Colonic mucosa (tissue), 4 donors: ENCODE data around the gene NLRP1. TPM values are rescaled to one million over a fixed set of nuclear protein-coding genes. Genes with fewer than 3 reads are reported as not detected.
"Not testable (repeated sequence)": the region's sequence is repeated elsewhere in the genome, so short reads cannot be mapped to it uniquely, and the experiment has no call there.

ENCODE experiments used
- DNase-seq: peaks from one replicate; pipeline ENCODE4 v3.0.0-alpha.2; 2020
- H3K27ac ChIP-seq: fragments of 200-600 bp; one replicate; pipeline ENCODE4 v1.8.0; 2021
- H3K27me3 ChIP-seq: fragments of 200-600 bp; one replicate; pipeline ENCODE4 v1.8.0; 2021
- H3K36me3 ChIP-seq: fragments of 200-600 bp; one replicate; pipeline ENCODE4 v1.8.0; 2021
- H3K4me1 ChIP-seq: fragments of 200-600 bp; one replicate; pipeline ENCODE4 v1.8.0; 2021; ENCODE audit warnings: mild to moderate bottlenecking
- H3K4me3 ChIP-seq: fragments of 200-600 bp; one replicate; pipeline ENCODE4 v1.8.0; 2021
- H3K9ac ChIP-seq, 2 donors: one replicate each; pipeline ENCODE4 v1.7.0; 2013; ENCODE audit warnings: control low read depth in 2 of 2, low read depth in 2 of 2, low read length in 2 of 2
- H3K9me3 ChIP-seq: fragments of 200-600 bp; one replicate; pipeline ENCODE4 v1.8.0; 2021
- intact Hi-C: fragments of 100-400 bp; cut with DNase I; formaldehyde crosslinking; loops from one replicate; pipeline ENCODE4 v1.14.1; 2022
- total RNA-seq, 2 donors: library from RNA; stranded (reverse); fragmentation: NEBNext Ultra II Directional in 1 of 2; extraction: Animal tissue kit (Norgen Biotek cat#: 25700) in 1 of 2; gene quantifications; one replicate each; pipeline ENCODE4 v1.2.1, GENCODE V29; 2021
- TF ChIP-seq, protein P1 (sequence below): fragments of 200-600 bp; IDR thresholded peaks from one replicate; pipeline ENCODE4 v1.8.0; 2022; ENCODE audit warnings: antibody characterized with exemption, mild to moderate bottlenecking
- donor health status: healthy.
- donor health status: DM: no; HTN: no; CAD: no.
- donor health status: DM: no; HTN: no; CAD: no.

NLRP1 gene
- total RNA-seq, 2 donors from 2014 or later: 5.1 to 7.2 TPM

DNA sequence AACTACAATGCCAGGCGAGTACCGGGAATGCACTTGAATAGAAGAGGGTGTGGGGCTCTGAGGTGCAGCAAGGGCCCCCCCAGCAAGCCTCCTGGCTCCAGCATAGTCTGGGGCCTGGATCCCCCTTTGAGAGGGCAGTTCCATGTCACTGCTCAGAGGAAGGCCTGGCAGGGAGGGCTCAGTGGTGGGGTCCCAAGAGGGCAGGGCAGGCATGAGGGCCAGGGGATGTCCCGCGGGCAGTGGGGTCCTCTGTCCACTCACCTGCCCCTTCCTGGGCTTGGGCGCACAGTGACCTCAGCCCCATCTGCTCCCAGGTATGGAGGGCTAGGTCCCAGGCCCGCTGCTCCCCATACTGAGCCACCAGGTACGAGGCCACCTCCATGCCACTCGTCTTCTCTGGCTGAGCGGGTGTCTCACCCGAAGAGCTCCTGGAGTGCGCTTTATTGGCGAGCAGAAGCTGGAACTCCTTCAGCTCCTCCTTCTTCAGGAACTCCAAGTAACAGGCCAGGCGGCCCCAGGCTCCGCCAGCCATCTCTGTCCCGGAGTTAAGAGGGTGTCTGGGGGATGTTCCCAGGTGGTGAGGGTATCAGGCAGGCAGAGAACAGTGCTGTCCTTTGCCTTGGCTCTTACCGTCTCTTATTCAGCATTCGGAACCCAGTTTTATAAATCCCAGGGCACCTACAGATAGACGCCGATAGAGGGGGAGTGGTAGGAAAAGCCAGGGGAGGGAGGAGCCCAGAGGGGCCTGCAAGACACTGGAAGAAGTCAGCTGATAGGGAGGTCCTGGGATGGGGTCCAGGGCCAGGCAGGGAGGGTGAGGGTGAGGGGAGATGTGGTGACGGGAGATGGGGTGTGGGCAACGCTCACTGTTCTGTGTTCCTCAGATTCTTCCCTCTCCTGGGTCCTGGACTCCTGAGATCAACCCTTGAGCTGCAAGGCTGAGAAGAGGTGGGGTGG lies 605 bp downstream of the NLRP1 start:
- TF ChIP-seq, protein P1, sequence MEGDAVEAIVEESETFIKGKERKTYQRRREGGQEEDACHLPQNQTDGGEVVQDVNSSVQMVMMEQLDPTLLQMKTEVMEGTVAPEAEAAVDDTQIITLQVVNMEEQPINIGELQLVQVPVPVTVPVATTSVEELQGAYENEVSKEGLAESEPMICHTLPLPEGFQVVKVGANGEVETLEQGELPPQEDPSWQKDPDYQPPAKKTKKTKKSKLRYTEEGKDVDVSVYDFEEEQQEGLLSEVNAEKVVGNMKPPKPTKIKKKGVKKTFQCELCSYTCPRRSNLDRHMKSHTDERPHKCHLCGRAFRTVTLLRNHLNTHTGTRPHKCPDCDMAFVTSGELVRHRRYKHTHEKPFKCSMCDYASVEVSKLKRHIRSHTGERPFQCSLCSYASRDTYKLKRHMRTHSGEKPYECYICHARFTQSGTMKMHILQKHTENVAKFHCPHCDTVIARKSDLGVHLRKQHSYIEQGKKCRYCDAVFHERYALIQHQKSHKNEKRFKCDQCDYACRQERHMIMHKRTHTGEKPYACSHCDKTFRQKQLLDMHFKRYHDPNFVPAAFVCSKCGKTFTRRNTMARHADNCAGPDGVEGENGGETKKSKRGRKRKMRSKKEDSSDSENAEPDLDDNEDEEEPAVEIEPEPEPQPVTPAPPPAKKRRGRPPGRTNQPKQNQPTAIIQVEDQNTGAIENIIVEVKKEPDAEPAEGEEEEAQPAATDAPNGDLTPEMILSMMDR: no peak
- H3K27ac ChIP-seq: peak overlapping the region; percentile 72
- no peaks in the 10 kb centered on the region for H3K9me3 ChIP-seq
- H3K4me3 ChIP-seq: peak overlapping the region; percentile 33
- peak overlapping the region; percentile 48 to 61 for H3K9ac ChIP-seq
- no peaks in the 10 kb centered on the region for H3K27me3 ChIP-seq
- H3K4me1 ChIP-seq: peaks cover 3% of the 10 kb centered on the region
- intact Hi-C loops: no loop called here
- no peaks in the 10 kb centered on the region for H3K36me3 ChIP-seq
- peak; percentile 25 for DNase-seq

DNA sequence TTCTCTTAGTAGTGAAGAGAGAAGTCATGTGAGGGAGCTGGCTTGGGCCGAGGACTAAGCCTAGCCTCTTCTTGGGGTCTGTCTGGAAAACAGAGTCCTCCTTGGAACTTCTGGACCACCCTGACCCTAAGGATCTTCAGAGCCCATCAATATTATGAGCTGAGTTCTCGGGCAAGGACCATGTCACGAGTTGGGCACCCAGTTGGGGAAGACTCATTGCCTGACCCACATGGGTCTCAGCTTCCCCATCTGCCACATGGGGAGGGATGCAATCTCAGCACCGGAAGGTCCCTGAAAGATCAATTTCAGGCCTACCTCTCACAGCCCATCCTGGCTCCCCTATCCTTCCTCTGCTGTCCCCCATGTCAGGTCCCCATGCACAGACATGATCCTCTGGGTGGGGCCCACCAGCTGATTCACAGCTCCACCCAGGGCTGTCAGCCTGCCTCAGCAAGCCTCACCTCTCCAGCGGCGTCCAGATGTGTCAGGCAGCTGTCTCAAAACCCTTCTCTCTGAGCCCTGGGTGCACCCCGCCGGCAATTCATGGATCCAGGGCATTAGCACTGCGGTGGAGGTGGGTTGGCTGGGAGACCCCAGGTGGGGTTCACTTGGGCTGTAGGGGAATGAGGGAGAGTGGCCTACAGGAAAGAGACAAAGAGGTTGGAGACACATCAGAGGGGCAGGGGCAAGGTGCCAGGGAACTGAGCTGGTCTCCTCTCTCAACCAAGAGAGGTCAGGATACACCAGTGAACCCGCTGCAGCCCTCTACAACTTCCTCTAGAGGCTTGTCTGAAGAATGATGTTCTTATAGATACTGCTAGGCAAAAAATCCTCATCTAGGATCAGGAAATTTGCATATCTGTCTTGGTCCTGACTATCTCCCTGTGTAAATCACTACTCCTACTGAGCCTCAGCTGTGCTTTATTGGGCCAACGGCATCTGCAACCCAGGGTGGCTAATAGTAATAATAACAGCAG lies 1.8 kb downstream of the NLRP1 start:
- H3K27me3 ChIP-seq: no peaks in the 10 kb centered on the region
- no peak for DNase-seq
- H3K4me1 ChIP-seq: peaks cover 3% of the 10 kb centered on the region
- H3K4me3 ChIP-seq: no peak overlapping the region
- H3K9ac ChIP-seq: no peak overlapping the region
- H3K9me3 ChIP-seq: no peaks in the 10 kb centered on the region
- intact Hi-C loops: no loop called here
- TF ChIP-seq, protein P1: no peak
- no peaks in the 10 kb centered on the region for H3K36me3 ChIP-seq
- H3K27ac ChIP-seq: no peak overlapping the region

DNA sequence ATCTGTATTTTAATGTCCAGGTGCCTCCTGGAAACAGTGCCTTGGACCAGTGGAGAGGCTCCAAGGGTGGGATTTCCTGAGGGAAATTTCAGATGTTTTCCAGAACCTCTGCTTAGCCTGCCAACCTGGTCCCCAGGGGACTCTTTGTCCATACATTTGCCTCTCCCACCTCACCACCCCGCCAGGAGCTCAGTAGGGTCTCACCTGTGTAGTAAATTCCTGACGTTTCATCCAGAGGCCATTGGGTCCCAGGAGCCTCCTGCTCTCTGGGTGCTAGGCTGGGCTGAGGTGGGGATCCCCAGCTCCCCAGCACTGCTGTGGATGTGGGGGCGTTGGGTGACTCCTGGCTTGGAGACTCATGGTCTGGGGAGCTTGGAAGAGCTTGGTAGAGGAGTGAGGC lies 2.7 kb downstream of the NLRP1 start:
- no peak for DNase-seq
- Histone ChIP-seq H3K9ac (no peak overlapping the region), H3K36me3 (no peaks in the 10 kb centered on the region), H3K9me3 (no peaks in the 10 kb centered on the region), H3K27ac (no peak overlapping the region), H3K4me3 (no peak overlapping the region), H3K4me1 (peaks cover 3% of the 10 kb centered on the region), H3K27me3 (no peaks in the 10 kb centered on the region)
- TF ChIP-seq, protein P1: no peak
- intact Hi-C loops: no loop called here

DNA sequence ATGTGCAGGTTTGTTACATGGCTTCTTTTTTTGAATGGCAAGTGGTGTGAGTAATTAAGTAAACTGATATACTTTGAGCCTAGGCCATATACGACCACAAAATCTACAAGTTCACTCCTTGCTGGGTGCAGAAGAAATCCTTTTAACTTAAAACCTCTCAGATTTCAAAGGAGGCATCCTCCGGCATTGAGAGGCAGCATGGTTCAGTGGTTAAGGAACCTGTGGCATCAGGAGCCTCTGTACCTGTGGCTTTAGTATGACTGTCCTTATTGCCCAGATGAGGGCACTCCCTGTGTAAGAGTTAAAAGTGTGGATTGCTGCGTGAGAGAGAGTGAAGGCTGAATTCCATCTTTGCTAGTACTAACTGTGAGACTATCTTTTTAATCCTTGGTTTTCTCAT lies 3.3 kb downstream of the NLRP1 start:
- Histone ChIP-seq H3K27me3 (no peaks in the 10 kb centered on the region), H3K4me3 (no peak overlapping the region), H3K9me3 (no peaks in the 10 kb centered on the region), H3K9ac (no peak overlapping the region), H3K36me3 (no peaks in the 10 kb centered on the region), H3K27ac (no peak overlapping the region), H3K4me1 (peaks cover 3% of the 10 kb centered on the region)
- TF ChIP-seq, protein P1: no peak
- no peak for DNase-seq
- intact Hi-C loops: no loop called here

DNA sequence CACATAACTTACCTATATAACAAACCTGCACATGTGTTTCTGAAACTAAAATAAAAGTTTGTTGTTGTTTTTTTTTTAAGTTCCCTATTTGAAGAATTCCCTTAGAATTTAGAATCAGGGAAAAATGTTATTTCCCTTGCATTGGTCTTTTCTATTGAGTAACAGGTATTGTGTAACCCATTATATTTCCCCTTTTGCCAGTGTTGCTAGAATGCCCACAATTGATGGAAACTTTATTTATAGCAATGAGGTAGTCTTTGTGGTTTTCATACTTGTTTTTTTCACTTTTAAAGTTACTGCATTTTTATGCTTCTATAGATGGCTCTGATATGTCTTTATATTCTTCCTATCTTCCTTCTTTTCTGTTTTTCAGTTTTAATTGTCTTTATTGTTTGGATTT lies 3.9 kb downstream of the NLRP1 start:
- Histone ChIP-seq H3K27me3 (no peaks in the 10 kb centered on the region), H3K36me3 (no peaks in the 10 kb centered on the region), H3K4me1 (peaks cover 3% of the 10 kb centered on the region), H3K4me3 (no peak overlapping the region), H3K27ac (no peak overlapping the region), H3K9ac (no peak overlapping the region), H3K9me3 (no peaks in the 10 kb centered on the region)
- TF ChIP-seq, protein P1: no peak
- intact Hi-C loops: no loop called here
- no peak for DNase-seq

DNA sequence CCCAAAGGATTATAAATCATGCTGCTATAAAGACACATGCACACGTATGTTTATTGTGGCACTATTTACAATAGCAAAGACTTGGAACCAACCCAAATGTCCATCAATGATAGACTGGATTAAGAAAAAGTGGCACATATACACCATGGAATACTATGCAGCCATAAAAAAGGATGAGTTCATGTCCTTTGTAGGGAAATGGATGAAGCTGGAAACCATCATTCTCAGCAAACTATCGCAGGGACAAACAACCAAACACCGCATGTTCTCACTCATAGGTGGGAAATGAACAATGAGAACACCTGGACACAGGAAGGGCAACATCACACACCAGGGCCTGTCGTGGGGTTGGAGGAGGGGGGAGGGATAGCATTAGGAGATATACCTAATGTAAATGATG lies 5.5 kb downstream of the NLRP1 start:
- H3K27ac ChIP-seq, intact Hi-C loops, H3K9ac ChIP-seq, H3K4me3 ChIP-seq, H3K36me3 ChIP-seq, H3K4me1 ChIP-seq, DNase-seq, H3K9me3 ChIP-seq, H3K27me3 ChIP-seq: not testable (repeated sequence)

DNA sequence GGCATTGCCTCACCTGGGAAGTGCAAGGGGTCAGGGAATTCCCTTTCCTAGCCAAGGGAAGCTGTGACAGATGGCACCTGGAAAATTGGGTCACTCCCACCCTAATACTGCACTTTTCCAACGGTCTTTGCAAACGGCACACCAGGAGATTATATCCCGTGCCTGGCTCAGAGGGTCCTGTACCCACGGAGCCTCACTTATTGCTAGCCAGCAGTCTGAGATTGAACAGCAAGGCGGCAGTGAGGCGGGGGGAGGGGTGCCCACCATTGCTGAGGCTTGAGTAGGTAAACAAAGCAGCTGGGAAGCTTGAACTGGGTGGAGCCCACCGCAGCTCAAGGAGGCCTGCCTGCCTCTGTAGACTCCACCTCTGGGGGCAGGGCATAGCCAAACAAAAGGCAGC lies 11.3 kb downstream of the NLRP1 start:
- H3K27ac ChIP-seq, H3K27me3 ChIP-seq, H3K9ac ChIP-seq, H3K36me3 ChIP-seq, H3K4me1 ChIP-seq, DNase-seq, intact Hi-C loops, H3K4me3 ChIP-seq, H3K9me3 ChIP-seq: not testable (repeated sequence)
